AG04450 (cell line): Measurements from ENCODE around the gene DHRSX. TPM values are rescaled to one million over a fixed set of nuclear protein-coding genes. Genes with fewer than 3 reads are reported as not detected.
"Not testable (repeated sequence)": the region's sequence is repeated elsewhere in the genome, so short reads cannot be mapped to it uniquely, and the experiment has no call there.

Source experiments
- CTCF ChIA-PET: fragments of 300-600, 350-600 bp; formaldehyde crosslinking; extraction: SDS; loops from one replicate; lab custom pipeline; 2022; ENCODE audit warnings: antibody characterized with exemption, inconsistent platforms; lab: Charles Lee
- POLR2A ChIA-PET: fragments of 350-600 bp; formaldehyde crosslinking; extraction: SDS; loops from one replicate; lab custom pipeline; 2021; ENCODE audit warnings: antibody characterized with exemption, inconsistent platforms; lab: Yijun Ruan, JAX
- DNase-seq: peaks from one replicate; pipeline ENCODE4 v3.0.0-alpha.2; 2011; ENCODE audit warnings: low read depth, low spot score
- H3K27ac ChIP-seq: one replicate; pipeline ENCODE4 v1.5.1; 2012; ENCODE audit warnings: low read depth, low read length, control low read depth
- H3K27me3 ChIP-seq: one replicate; pipeline ENCODE4 v1.6.0; 2012; ENCODE audit warnings: low read length; ENCODE audit not compliant: control insufficient read depth, insufficient read depth
- H3K4me3 ChIP-seq: 2 replicates; pipeline ENCODE4 v1.5.1; 2011; ENCODE audit warnings: mild to moderate bottlenecking, low read depth, low read length, control low read depth
- H3K9me3 ChIP-seq: 2 replicates; pipeline ENCODE4 v1.5.1; 2012; ENCODE audit warnings: low read length; ENCODE audit not compliant: control insufficient read depth, insufficient read depth
- CTCF ChIP-seq: IDR thresholded peaks from 2 replicates; pipeline ENCODE4 v1.5.1; 2011; ENCODE audit warnings: low read depth, low read length, control low read depth, inconsistent platforms
- polyA plus RNA-seq: library from polyadenylated mRNA; depleted of rRNA; stranded (reverse); fragments of >200 nt; gene quantifications from 2 replicates; pipeline ENCODE4 v1.2.3, GENCODE V29; 2011

Gene DHRSX
- polyA plus RNA-seq, 1 experiment, result 43.2 TPM

- Histone ChIP-seq H3K9me3 (no peaks in the 10 kb centered on the region), H3K27ac (no peak overlapping the region), H3K27me3 (no peaks in the 10 kb centered on the region), H3K4me3 (no peak overlapping the region)
- no peak for DNase-seq
- no peak for TF ChIP-seq CTCF
- POLR2A ChIA-PET, result no interaction called here
- CTCF ChIA-PET, result no interaction called here
These were observed 33.7 kb downstream of the DHRSX start for GRCh38 chrX:2466876-2467656.

- no peak overlapping the region for H3K27ac ChIP-seq
- POLR2A ChIA-PET, result no interaction called here
- no peaks in the 10 kb centered on the region for H3K27me3 ChIP-seq
- H3K9me3 ChIP-seq, result no peaks in the 10 kb centered on the region
- peak; percentile 63 for DNase-seq
- CTCF ChIA-PET, result no interaction called here
- peak overlapping the region; percentile 25 for H3K4me3 ChIP-seq
- no peak for TF ChIP-seq CTCF
These were observed 36.1 kb downstream of the DHRSX start for GRCh38 chrX:2464677-2465166.

GRCh38 chrX:2463973-2464676 lies 36.7 kb downstream of the DHRSX start:
- H3K27ac ChIP-seq, result no peak overlapping the region
- no peaks in the 10 kb centered on the region for H3K9me3 ChIP-seq
- ChIA-PET POLR2A (no interaction called here), CTCF (no interaction called here)
- no peak for TF ChIP-seq CTCF
- DNase-seq, result peak; percentile 69
- no peaks in the 10 kb centered on the region for H3K27me3 ChIP-seq
- H3K4me3 ChIP-seq, result peak overlapping the region; percentile 41

- H3K9me3 ChIP-seq, POLR2A ChIA-PET, H3K27me3 ChIP-seq, DNase-seq, H3K27ac ChIP-seq, CTCF ChIA-PET: not testable (repeated sequence)
- H3K4me3 ChIP-seq, result peak overlapping the region; percentile 41; the same call in 1 of the 2 replicates
These were observed 37.3 kb downstream of the DHRSX start for GRCh38 chrX:2463481-2463880.

- no peak for DNase-seq
- Histone ChIP-seq H3K27ac (no peak overlapping the region), H3K27me3 (no peaks in the 10 kb centered on the region), H3K4me3 (no peak overlapping the region), H3K9me3 (no peaks in the 10 kb centered on the region)
- POLR2A ChIA-PET, result no interaction called here
- TF ChIP-seq CTCF, result no peak
- CTCF ChIA-PET, result no interaction called here
These were observed 38.0 kb downstream of the DHRSX start for GRCh38 chrX:2462780-2463179.
